HG03521 (cell line): Measurements from ENCODE around the gene CENPE.

ENCODE experiments used
- ATAC-seq: cut with Tn5 transposase; IDR thresholded peaks from one replicate; pipeline ENCODE4 v1.9.1; 2021; ENCODE audit warnings: mild to moderate bottlenecking, moderate library complexity; ENCODE audit not compliant: unreplicated experiment

CENPE gene

DNA sequence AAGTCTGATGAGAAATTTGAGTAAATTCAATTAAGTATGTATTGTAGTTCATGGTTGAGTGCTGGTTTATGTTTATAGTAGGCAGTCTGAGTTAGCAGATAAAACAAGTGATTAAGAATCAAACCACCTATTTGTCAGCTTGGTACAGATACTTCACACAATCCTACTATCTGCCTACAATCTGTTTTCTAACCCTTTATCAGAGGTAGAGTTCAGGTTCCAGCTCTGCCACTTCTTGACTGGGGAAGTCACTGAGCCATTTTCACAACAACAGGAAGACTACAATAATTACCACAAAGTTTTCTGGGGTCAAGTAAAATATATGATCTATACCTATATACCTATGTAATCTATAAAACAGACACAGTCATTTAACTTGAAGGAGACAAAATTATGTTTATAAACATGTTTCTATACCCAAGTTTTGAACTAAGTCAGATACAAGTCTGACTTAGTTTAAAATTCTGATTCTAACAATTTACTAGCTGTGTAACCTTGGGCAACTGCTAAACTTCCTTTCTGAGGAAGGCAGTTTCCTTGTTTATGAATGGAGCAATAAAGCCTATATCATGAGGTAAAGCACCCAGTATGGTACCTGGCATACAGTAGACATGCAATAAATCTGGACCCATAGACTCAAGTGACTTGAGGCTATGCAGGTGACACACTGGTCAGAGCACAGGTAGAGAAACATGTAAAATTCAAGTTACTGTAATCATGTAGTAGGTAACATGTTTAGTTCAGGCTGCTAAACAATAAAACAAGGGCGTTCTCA is 61.3 kb downstream of the CENPE start:
- ATAC-seq, result no peak

- no peak for ATAC-seq
Measured at GRCh38 chr4:103129174-103129573, 69.0 kb downstream of the CENPE start.

DNA sequence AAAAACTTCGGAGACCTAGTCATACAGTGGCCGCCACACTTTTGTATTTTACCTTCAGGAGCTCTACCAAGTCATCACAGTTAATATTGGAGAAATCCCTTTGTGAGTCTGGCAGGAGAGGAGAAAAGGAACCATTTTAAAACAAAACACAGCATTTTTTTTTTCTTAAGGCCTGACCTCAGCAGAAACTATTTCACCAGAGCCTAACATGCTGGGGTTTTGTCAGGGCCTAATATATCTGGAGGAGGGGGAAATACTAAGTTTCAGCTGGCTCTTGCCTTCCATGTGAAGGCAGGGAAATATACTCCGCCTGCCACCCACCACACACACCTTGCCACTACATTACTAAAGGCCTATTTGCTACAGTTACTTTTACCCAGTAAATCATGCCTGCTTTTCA is 72.0 kb downstream of the CENPE start:
- ATAC-seq, result no peak

GRCh38 chr4:103123114-103123513 is 75.0 kb downstream of the CENPE start:
- no peak for ATAC-seq

- ATAC-seq, result no peak
Measured at GRCh38 chr4:103118166-103118565, 80.0 kb downstream of the CENPE start.

- ATAC-seq, result no peak
Measured at GRCh38 chr4:103111598-103111997, 86.5 kb downstream of the CENPE start.

GRCh38 chr4:103108542-103108941 is 89.6 kb downstream of the CENPE start:
- ATAC-seq, result no peak

GRCh38 chr4:103105558-103106356 is 92.4 kb downstream of the CENPE start:
- ATAC-seq, result no peak

GRCh38 chr4:103104886-103105285 is 93.3 kb downstream of the CENPE start:
- ATAC-seq, result no peak

GRCh38 chr4:103100691-103101090 is 97.5 kb downstream of the CENPE start:
- no peak for ATAC-seq

GRCh38 chr4:103099691-103100392 is 98.3 kb downstream of the CENPE start, which contains the start of gene BDH2:
Gene BDH2 (minus strand): TSS chr4:103099834. CDS start chr4:103096254, 3,580 bp downstream.
- peak; percentile 97 for ATAC-seq

- no peak for ATAC-seq
Measured at GRCh38 chr4:103098756-103099440, 99.2 kb downstream of the CENPE start.

- ATAC-seq, result no peak
Measured at GRCh38 chr4:103098341-103098740, 99.8 kb downstream of the CENPE start.

- ATAC-seq, result no peak
Measured at GRCh38 chr4:103097112-103097511, 101.0 kb downstream of the CENPE start.

DNA sequence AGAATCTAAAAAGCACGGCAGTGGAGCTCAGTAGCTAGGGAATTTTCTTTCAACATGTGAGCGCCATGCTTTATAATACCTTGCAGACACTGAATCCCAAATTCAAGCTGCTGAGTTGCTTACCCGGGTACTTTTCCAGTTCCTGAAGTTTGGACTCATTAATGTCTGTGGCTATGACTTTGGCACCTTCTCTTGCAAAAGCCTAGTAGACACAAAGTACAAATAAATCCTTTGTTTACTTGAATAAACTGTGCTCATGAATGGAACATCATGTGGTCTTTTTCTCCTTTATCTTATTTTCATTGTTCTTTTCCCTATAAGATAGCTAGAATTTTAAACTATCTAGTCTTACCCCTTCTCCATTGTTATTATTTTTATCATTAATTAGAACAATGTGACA is 103.1 kb downstream of the CENPE start:
- no peak for ATAC-seq

DNA sequence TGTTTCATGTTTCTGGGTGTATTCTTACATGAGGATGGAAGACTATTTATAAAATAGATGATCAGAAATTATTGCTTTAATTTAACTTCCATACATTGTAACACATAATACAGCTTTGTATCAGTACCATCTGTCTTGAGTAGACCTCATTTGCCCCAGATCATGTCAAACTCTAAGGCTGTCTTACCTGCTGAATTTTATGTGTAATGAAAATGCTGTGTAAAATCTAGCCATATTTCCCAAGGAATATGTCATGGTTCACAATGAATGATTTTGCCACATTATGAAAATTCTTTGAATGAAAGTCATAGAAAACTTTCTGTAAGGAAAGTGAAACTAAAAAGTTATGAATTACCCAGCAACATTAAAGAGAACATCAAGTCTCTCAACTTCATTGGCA is 105.9 kb downstream of the CENPE start:
- no peak for ATAC-seq

GRCh38 chr4:103091601-103092223 is 106.4 kb downstream of the CENPE start:
- peak; percentile 76 for ATAC-seq

DNA sequence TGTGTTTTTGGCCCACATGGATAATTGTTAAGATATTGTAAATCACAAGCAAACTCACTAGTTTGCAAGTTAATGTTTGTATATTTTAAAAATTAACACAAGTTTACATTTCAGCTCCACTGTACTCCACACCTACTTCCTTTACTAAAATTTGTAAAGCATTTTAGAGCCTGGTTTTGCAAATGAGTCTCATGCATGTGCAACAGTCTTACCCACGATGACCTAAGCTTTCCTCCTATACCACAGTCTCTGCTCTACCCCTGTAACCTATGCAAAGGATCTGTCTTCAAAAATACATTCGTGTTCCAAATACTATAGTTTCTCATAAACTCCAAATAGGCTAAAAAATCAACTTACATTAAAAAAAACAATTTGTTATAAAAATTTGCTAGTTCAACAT is 108.7 kb downstream of the CENPE start:
- no peak for ATAC-seq

- no peak for ATAC-seq
Measured at GRCh38 chr4:103086551-103086950, 111.6 kb downstream of the CENPE start.

- ATAC-seq, result no peak
Measured at GRCh38 chr4:103085555-103086196, 112.5 kb downstream of the CENPE start.
